Caco-2 (cell line): ENCODE data around the gene SULT2B1. TPM values are rescaled to one million over a fixed set of nuclear protein-coding genes. Genes with fewer than 3 reads are reported as not detected.

Experiments used
- BruUV-seq: library from RNA; stranded (reverse); fragments of 400-500 nt; replicated peaks from 2 replicates; lab custom pipeline; 2021; lab: Mats Ljungman, UMichigan
- CTCF ChIA-PET: fragments of 300-600 bp; sonication (Branson Sonifier 250); formaldehyde crosslinking; loops from one replicate; lab custom pipeline; 2022; ENCODE audit warnings: antibody characterized with exemption; lab: Charles Lee
- POLR2A ChIA-PET: fragments of 300-600 bp; sonication (Branson Sonifier 250); formaldehyde crosslinking; loops from one replicate; lab custom pipeline; 2022; ENCODE audit warnings: antibody characterized with exemption; lab: Charles Lee
- DNase-seq, 2 experiments: peaks; one replicate each; pipeline versions ENCODE4 v3.0.0 to v3.0.0-alpha.2; 2020 to 2022
- H3K27me3 ChIP-seq: replicated peaks from 2 replicates; pipeline ENCODE4 v1.6.0; 2011; ENCODE audit warnings: low read length; ENCODE audit not compliant: control insufficient read depth, insufficient read depth
- H3K36me3 ChIP-seq: 2 replicates; pipeline ENCODE4 v1.5.1; 2011; ENCODE audit warnings: low read length; ENCODE audit not compliant: control insufficient read depth, insufficient read depth
- H3K4me1 ChIP-seq: fragments of 250-450 bp; sonication (Bioruptor Pico); 2 replicates; pipeline ENCODE4 v1.5.1; 2020; ENCODE audit warnings: mild to moderate bottlenecking
- H3K4me3 ChIP-seq: 2 replicates; pipeline ENCODE4 v1.5.1; 2011; ENCODE audit warnings: low read depth, mild to moderate bottlenecking, control low read depth, low read length
- H3K9me3 ChIP-seq: fragments of 250-450 bp; sonication (Bioruptor Pico); 2 replicates; pipeline ENCODE4 v1.5.1; 2020; ENCODE audit warnings: mild to moderate bottlenecking, moderate library complexity
- H3K27ac Mint-ChIP-seq: one replicate; pipeline ENCODE4 v1.8.0; 2022; ENCODE audit warnings: mixed read lengths; ENCODE audit not compliant: unreplicated experiment
- H3K27me3 Mint-ChIP-seq: one replicate; pipeline ENCODE4 v1.8.0; 2022; ENCODE audit warnings: mixed read lengths; ENCODE audit not compliant: insufficient read depth, unreplicated experiment
- H3K36me3 Mint-ChIP-seq: one replicate; pipeline ENCODE4 v1.8.0; 2022; ENCODE audit warnings: mild to moderate bottlenecking, mixed read lengths; ENCODE audit not compliant: insufficient read depth, unreplicated experiment
- H3K4me1 Mint-ChIP-seq: one replicate; pipeline ENCODE4 v1.8.0; 2022; ENCODE audit warnings: low read depth, mixed read lengths; ENCODE audit not compliant: unreplicated experiment
- H3K4me3 Mint-ChIP-seq: one replicate; pipeline ENCODE4 v1.8.0; 2022; ENCODE audit warnings: mild to moderate bottlenecking, moderate library complexity, mixed read lengths; ENCODE audit not compliant: unreplicated experiment
- H3K9me3 Mint-ChIP-seq: one replicate; pipeline ENCODE4 v1.8.0; 2022; ENCODE audit warnings: mixed read lengths; ENCODE audit not compliant: unreplicated experiment
- intact Hi-C: fragments of 100-400 bp; cut with micrococcal nuclease; formaldehyde crosslinking; loops from one replicate; pipeline ENCODE4 v1.10.0; 2022; ENCODE audit not compliant: unreplicated experiment
- total RNA-seq: library from RNA; stranded (reverse); gene quantifications from 2 replicates; pipeline ENCODE4 v1.2.3, GENCODE V29; 2022
- TF ChIP-seq, protein P1 (sequence below), 2 experiments: fragments of 200-600 bp in 1 of 2; IDR thresholded peaks; 1 replicate in 1 of 2; 2 replicates in 1 of 2; pipeline versions ENCODE4 v1.5.1 to v1.8.0; 2011 to 2022; ENCODE audit warnings: antibody characterized with exemption in 1 of 2, control low read depth in 1 of 2, inconsistent platforms in 1 of 2, low read depth in 1 of 2, low read length in 1 of 2, mild to moderate bottlenecking in 1 of 2, moderate library complexity in 1 of 2; ENCODE audit not compliant: insufficient read depth in 1 of 2, severe bottlenecking in 1 of 2, unreplicated experiment in 1 of 2

Gene SULT2B1
- total RNA-seq, 1 experiment from 2014 or later = 1.4 TPM

DNA sequence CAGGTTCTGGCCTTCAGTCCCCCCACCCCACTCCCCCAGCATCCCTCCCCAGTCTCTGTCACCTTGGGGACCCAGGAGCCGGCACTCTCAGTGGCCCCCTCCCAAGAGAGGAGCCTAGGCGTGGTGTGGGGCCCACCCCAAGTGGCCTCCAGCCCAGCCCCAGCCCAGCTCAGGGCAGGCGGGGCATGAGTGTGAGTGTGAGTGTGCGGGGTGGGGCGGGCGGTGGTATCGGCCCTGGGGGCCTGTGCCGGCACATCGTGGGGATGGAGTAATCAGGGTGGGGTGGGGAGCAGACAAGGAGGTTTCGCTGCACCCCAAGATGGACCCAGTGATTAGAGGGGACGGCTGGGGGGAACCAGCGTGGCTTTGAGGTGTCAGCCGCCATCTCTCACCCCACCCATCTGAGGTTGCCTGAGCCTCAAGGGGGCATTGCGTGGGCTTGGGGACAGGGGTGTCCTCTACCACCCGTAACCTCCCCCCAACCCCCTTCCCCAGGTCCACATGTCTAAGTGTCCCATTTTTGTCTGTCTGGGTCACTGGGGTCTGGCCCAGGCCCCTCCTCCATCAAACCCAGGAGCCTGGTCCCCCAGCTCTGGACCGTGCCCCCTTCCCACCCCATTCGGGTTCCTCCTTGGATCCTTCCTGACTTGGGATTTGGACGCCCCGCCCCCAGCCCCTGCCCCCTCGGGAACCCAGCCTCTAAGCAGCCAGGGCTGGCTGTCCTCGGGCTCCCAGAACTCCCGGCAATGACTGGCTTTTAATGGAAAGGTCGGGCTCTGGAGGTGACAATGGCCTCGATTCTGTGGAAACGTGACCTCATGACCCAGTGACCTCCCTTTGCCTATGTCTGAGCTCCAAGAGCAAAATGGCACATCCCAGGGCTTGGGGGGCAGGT, 6.9 kb upstream of the SULT2B1 start:
- TF ChIP-seq, protein P1, sequence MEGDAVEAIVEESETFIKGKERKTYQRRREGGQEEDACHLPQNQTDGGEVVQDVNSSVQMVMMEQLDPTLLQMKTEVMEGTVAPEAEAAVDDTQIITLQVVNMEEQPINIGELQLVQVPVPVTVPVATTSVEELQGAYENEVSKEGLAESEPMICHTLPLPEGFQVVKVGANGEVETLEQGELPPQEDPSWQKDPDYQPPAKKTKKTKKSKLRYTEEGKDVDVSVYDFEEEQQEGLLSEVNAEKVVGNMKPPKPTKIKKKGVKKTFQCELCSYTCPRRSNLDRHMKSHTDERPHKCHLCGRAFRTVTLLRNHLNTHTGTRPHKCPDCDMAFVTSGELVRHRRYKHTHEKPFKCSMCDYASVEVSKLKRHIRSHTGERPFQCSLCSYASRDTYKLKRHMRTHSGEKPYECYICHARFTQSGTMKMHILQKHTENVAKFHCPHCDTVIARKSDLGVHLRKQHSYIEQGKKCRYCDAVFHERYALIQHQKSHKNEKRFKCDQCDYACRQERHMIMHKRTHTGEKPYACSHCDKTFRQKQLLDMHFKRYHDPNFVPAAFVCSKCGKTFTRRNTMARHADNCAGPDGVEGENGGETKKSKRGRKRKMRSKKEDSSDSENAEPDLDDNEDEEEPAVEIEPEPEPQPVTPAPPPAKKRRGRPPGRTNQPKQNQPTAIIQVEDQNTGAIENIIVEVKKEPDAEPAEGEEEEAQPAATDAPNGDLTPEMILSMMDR (IDR thresholded peaks at IDR 0.05; ENCODE audit: insufficient read depth in 1 of 2, low read depth in 1 of 2, low read length in 1 of 2, severe bottlenecking in 1 of 2, unreplicated experiment in 1 of 2) = no peak
- intact Hi-C loops = no loop called here
- DNase-seq = no peak
- Mint-ChIP-seq H3K27ac (no peak overlapping the region), H3K36me3 (no peaks in the 10 kb centered on the region), H3K27me3 (no peaks in the 10 kb centered on the region), H3K4me3 (no peak overlapping the region), H3K9me3 (no peaks in the 10 kb centered on the region), H3K4me1 (peaks cover 12% of the 10 kb centered on the region)
- Histone ChIP-seq H3K4me3 (no peak overlapping the region), H3K4me1 (peaks cover 10% of the 10 kb centered on the region), H3K27me3 (no peaks in the 10 kb centered on the region), H3K9me3 (no peaks in the 10 kb centered on the region), H3K36me3 (no peaks in the 10 kb centered on the region)
- BruUV-seq = no TSS peak
- CTCF ChIA-PET = interaction anchor here (0.6 kb wide), 1 partner anchor 39 kb away, joined by 5 read pairs; no protein-coding TSS in a partner anchor
- POLR2A ChIA-PET = no interaction called here

DNA sequence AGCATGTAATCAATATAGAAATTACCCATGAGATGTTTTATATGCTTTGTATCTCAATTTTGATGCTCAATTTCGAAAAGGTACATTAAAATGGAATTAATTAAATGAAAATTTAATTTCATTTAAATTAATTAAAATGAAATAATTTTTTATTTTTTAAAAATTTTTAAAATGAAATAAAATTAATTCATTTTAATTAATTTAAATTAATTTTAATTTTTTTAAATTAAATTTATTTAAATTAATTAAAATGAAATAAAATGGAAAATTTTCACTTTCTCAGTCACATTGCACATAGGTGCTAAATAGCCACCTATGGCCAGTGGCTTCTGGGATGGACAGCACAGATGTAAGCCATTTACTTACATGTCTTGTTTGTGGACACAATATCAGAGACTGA, 4.2 kb upstream of the SULT2B1 start:
- no peaks in the 10 kb centered on the region for H3K36me3 ChIP-seq
- ChIA-PET CTCF (no interaction called here), POLR2A (no interaction called here)
- Mint-ChIP-seq H3K4me1 (peaks cover 14% of the 10 kb centered on the region), H3K9me3 (no peaks in the 10 kb centered on the region), H3K27ac (no peak overlapping the region), H3K27me3 (no peaks in the 10 kb centered on the region), H3K36me3 (no peaks in the 10 kb centered on the region), H3K4me3 (no peak overlapping the region)
- H3K4me1 ChIP-seq = peaks cover 21% of the 10 kb centered on the region
- H3K27me3 ChIP-seq = no peaks in the 10 kb centered on the region
- TF ChIP-seq, protein P1 (IDR thresholded peaks at IDR 0.05; ENCODE audit: insufficient read depth in 1 of 2, low read depth in 1 of 2, low read length in 1 of 2, severe bottlenecking in 1 of 2, unreplicated experiment in 1 of 2) = no peak
- BruUV-seq = no TSS peak
- no peak overlapping the region for H3K4me3 ChIP-seq
- DNase-seq = no peak
- H3K9me3 ChIP-seq = no peaks in the 10 kb centered on the region
- intact Hi-C loops = no loop called here

DNA sequence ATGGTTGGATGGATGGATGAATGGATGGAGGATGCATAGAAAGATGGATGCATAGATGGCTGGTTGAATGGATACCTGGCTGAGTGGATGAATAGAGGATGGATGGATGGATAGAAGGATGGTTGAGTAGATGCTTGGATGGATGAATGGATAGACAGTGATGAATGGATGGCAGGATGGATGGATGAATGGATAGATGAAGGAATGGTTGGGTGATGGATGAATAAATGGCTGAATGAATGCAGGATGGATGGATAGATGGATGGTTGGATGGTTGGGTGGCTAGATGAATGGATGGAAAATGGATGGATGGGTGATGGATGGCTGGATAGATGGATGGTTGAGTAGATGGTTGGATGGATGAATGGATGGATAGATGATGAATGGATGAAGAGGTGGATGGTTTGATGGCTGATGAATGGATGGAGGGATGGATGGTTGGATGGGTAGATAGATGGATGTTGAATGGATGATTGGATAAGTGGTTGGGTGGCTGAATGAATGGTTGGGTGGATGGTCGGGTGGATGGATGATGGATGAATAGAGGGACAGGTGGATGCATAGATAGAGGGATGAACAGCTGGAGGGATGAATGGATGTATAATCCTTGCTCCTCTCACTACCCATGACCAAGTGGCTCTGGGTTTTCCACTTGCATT, 3.6 kb upstream of the SULT2B1 start:
- no peak overlapping the region for H3K4me3 ChIP-seq
- H3K9me3 ChIP-seq = no peaks in the 10 kb centered on the region
- H3K36me3 Mint-ChIP-seq = no peaks in the 10 kb centered on the region
- H3K27me3 ChIP-seq = no peaks in the 10 kb centered on the region
- peaks cover 8% of the 10 kb centered on the region for H3K4me1 Mint-ChIP-seq
- peaks cover 24% of the 10 kb centered on the region for H3K4me1 ChIP-seq
- ChIA-PET POLR2A (no interaction called here), CTCF (no interaction called here)
- no TSS peak for BruUV-seq
- H3K27ac Mint-ChIP-seq = no peak overlapping the region
- DNase-seq = no peak
- H3K36me3 ChIP-seq = no peaks in the 10 kb centered on the region
- H3K4me3 Mint-ChIP-seq = no peak overlapping the region
- no peaks in the 10 kb centered on the region for H3K9me3 Mint-ChIP-seq
- intact Hi-C loops = no loop called here
- TF ChIP-seq, protein P1 (IDR thresholded peaks at IDR 0.05; ENCODE audit: insufficient read depth in 1 of 2, low read depth in 1 of 2, low read length in 1 of 2, severe bottlenecking in 1 of 2, unreplicated experiment in 1 of 2) = no peak
- no peaks in the 10 kb centered on the region for H3K27me3 Mint-ChIP-seq
